ENCODE data around the gene AKAP6. TPM values are rescaled to one million over a fixed set of nuclear protein-coding genes. Genes with fewer than 3 reads are reported as not detected.
A peak's percentile ranks its signal among the peaks of the same experiment; 100 is the strongest.

Gene AKAP6
- total and polyA plus RNA-seq, 5 donors, result 15.8 to 138 (median 115) TPM

GRCh38 chr14:32412103-32412502 lies 83.0 kb downstream of the AKAP6 start:
- WGBS, result 92% methylated on average over 1 of the region's 1 CpG
- no peak overlapping the region for H3K27ac ChIP-seq (ENCODE audit: low read length)
- intact Hi-C loops (cut with DNase I), result no loop called here
- H3K9me3 ChIP-seq (ENCODE audit: control insufficient read depth, low read length), result no peaks in the 10 kb centered on the region
- no peak overlapping the region for H3K4me3 ChIP-seq (ENCODE audit: low read length)
- no peak for ATAC-seq
- no peak for DNase-seq
- no peaks in the 10 kb centered on the region for H3K27me3 ChIP-seq (ENCODE audit: control insufficient read depth, insufficient read depth)
- H3K4me1 ChIP-seq (ENCODE audit: control insufficient read depth, insufficient read depth, low read length), result peaks cover 5% of the 10 kb centered on the region

- Histone ChIP-seq H3K27ac (ENCODE audit: low read length) (no peak overlapping the region), H3K4me1 (ENCODE audit: control insufficient read depth, insufficient read depth, low read length) (peaks cover 5% of the 10 kb centered on the region), H3K9me3 (ENCODE audit: control insufficient read depth, low read length) (no peaks in the 10 kb centered on the region), H3K4me3 (ENCODE audit: low read length) (no peak overlapping the region), H3K27me3 (ENCODE audit: control insufficient read depth, insufficient read depth) (no peaks in the 10 kb centered on the region)
- DNase-seq (no peak), ATAC-seq (no peak)
- 60% methylated on average over 2 of the region's 2 CpGs for WGBS
- intact Hi-C loops (cut with DNase I), result no loop called here
Observed at GRCh38 chr14:32412532-32412931, 83.4 kb downstream of the AKAP6 start.

- H3K4me3 ChIP-seq (ENCODE audit: low read length), result no peak overlapping the region
- DNase-seq (no peak), ATAC-seq (no peak)
- no peaks in the 10 kb centered on the region for H3K4me1 ChIP-seq (ENCODE audit: control insufficient read depth, insufficient read depth, low read length)
- intact Hi-C loops (cut with DNase I), result no loop called here
- H3K9me3 ChIP-seq (ENCODE audit: control insufficient read depth, low read length), result no peaks in the 10 kb centered on the region
- no peak overlapping the region for H3K27ac ChIP-seq (ENCODE audit: low read length)
- H3K27me3 ChIP-seq (ENCODE audit: control insufficient read depth, insufficient read depth), result no peaks in the 10 kb centered on the region
- WGBS, result 45% methylated on average over 4 of the region's 4 CpGs
Observed at GRCh38 chr14:32413967-32414640, 85.0 kb downstream of the AKAP6 start.

- 32% methylated on average over 3 of the region's 3 CpGs for WGBS
- DNase-seq (no peak), ATAC-seq (no peak)
- no peaks in the 10 kb centered on the region for H3K4me1 ChIP-seq (ENCODE audit: control insufficient read depth, insufficient read depth, low read length)
- H3K27me3 ChIP-seq (ENCODE audit: control insufficient read depth, insufficient read depth), result no peaks in the 10 kb centered on the region
- no peaks in the 10 kb centered on the region for H3K9me3 ChIP-seq (ENCODE audit: control insufficient read depth, low read length)
- intact Hi-C loops (cut with DNase I), result no loop called here
- H3K4me3 ChIP-seq (ENCODE audit: low read length), result no peak overlapping the region
- H3K27ac ChIP-seq (ENCODE audit: low read length), result no peak overlapping the region
Observed at GRCh38 chr14:32414808-32415255, 85.7 kb downstream of the AKAP6 start.

GRCh38 chr14:32417956-32418552 lies 89.0 kb downstream of the AKAP6 start:
- ATAC-seq, result peak in 1 of 2 donors; percentile 42
- peak overlapping the region; percentile 64 for H3K27ac ChIP-seq (ENCODE audit: low read length)
- intact Hi-C loops (cut with DNase I), result no loop called here
- H3K9me3 ChIP-seq (ENCODE audit: control insufficient read depth, low read length), result no peaks in the 10 kb centered on the region
- DNase-seq, result peak; percentile 36 to 48 (median 41)
- 34% methylated on average over 4 of the region's 4 CpGs for WGBS
- no peak overlapping the region for H3K4me3 ChIP-seq (ENCODE audit: low read length)
- H3K27me3 ChIP-seq (ENCODE audit: control insufficient read depth, insufficient read depth), result no peaks in the 10 kb centered on the region
- no peaks in the 10 kb centered on the region for H3K4me1 ChIP-seq (ENCODE audit: control insufficient read depth, insufficient read depth, low read length)

GRCh38 chr14:32419429-32419828 lies 90.3 kb downstream of the AKAP6 start:
- no peak for ATAC-seq
- intact Hi-C loops (cut with DNase I), result no loop called here
- no peak overlapping the region for H3K27ac ChIP-seq (ENCODE audit: low read length)
- no peaks in the 10 kb centered on the region for H3K9me3 ChIP-seq (ENCODE audit: control insufficient read depth, low read length)
- H3K4me3 ChIP-seq (ENCODE audit: low read length), result no peak overlapping the region
- no peak for DNase-seq
- 66% methylated on average over 1 of the region's 1 CpG for WGBS
- H3K4me1 ChIP-seq (ENCODE audit: control insufficient read depth, insufficient read depth, low read length), result no peaks in the 10 kb centered on the region
- no peaks in the 10 kb centered on the region for H3K27me3 ChIP-seq (ENCODE audit: control insufficient read depth, insufficient read depth)

- DNase-seq, result no peak
- intact Hi-C loops (cut with DNase I), result no loop called here
- no peaks in the 10 kb centered on the region for H3K27me3 ChIP-seq (ENCODE audit: control insufficient read depth, insufficient read depth)
Observed at GRCh38 chr14:32421781-32422180, 92.7 kb downstream of the AKAP6 start.

GRCh38 chr14:32422440-32422839 lies 93.3 kb downstream of the AKAP6 start:
- H3K4me1 ChIP-seq (ENCODE audit: control insufficient read depth, insufficient read depth, low read length), result peaks cover 2% of the 10 kb centered on the region
- DNase-seq (no peak), ATAC-seq (no peak)
- H3K27ac ChIP-seq (ENCODE audit: low read length), result no peak overlapping the region
- H3K4me3 ChIP-seq (ENCODE audit: low read length), result no peak overlapping the region
- H3K27me3 ChIP-seq (ENCODE audit: control insufficient read depth, insufficient read depth), result no peaks in the 10 kb centered on the region
- intact Hi-C loops (cut with DNase I), result no loop called here
- H3K9me3 ChIP-seq (ENCODE audit: control insufficient read depth, low read length), result no peaks in the 10 kb centered on the region

More at GRCh38 chr14:32421781-32422180, 92.7 kb downstream of the AKAP6 start:
- H3K4me1 ChIP-seq (ENCODE audit: control insufficient read depth, insufficient read depth, low read length), result peaks cover 2% of the 10 kb centered on the region
- H3K4me3 ChIP-seq (ENCODE audit: low read length), result no peak overlapping the region
- 84% methylated on average over 1 of the region's 1 CpG for WGBS
- no peak for ATAC-seq
- H3K27ac ChIP-seq (ENCODE audit: low read length), result no peak overlapping the region
- H3K9me3 ChIP-seq (ENCODE audit: control insufficient read depth, low read length), result no peaks in the 10 kb centered on the region

- Histone ChIP-seq H3K4me1 (ENCODE audit: control insufficient read depth, insufficient read depth, low read length) (peaks cover 3% of the 10 kb centered on the region), H3K4me3 (ENCODE audit: low read length) (no peak overlapping the region), H3K9me3 (ENCODE audit: control insufficient read depth, low read length) (no peaks in the 10 kb centered on the region), H3K27ac (ENCODE audit: low read length) (no peak overlapping the region), H3K27me3 (ENCODE audit: control insufficient read depth, insufficient read depth) (no peaks in the 10 kb centered on the region)
- DNase-seq (no peak), ATAC-seq (no peak)
- 72% methylated on average over 1 of the region's 1 CpG for WGBS
- intact Hi-C loops (cut with DNase I), result no loop called here
Observed at GRCh38 chr14:32426028-32426427, 96.9 kb downstream of the AKAP6 start.

GRCh38 chr14:32426586-32427388 lies 97.7 kb downstream of the AKAP6 start:
- intact Hi-C loops (cut with DNase I), result no loop called here
- Histone ChIP-seq H3K9me3 (ENCODE audit: control insufficient read depth, low read length) (no peaks in the 10 kb centered on the region), H3K4me3 (ENCODE audit: low read length) (no peak overlapping the region), H3K4me1 (ENCODE audit: control insufficient read depth, insufficient read depth, low read length) (peaks cover 3% of the 10 kb centered on the region), H3K27me3 (ENCODE audit: control insufficient read depth, insufficient read depth) (no peaks in the 10 kb centered on the region), H3K27ac (ENCODE audit: low read length) (peak overlapping the region; percentile 4)
- DNase-seq, result no peak
- 55% methylated on average over 8 of the region's 8 CpGs for whole genome bisulfite sequencing
- ATAC-seq, result peak in 1 of 2 donors; percentile 46

Data from right cardiac atrium (tissue), 5 donors.